Raji (cell line): Measurements from ENCODE around the gene KIAA0040.

Experiments
- POLR2A ChIP-seq: IDR thresholded peaks from 2 replicates; pipeline ENCODE4 v1.6.1; 2011; ENCODE audit warnings: low read depth, low read length, control low read depth; ENCODE audit not compliant: insufficient read depth

KIAA0040 gene

GRCh38 chr1:175192630-175193526, at the start of gene KIAA0040:
Gene KIAA0040 (minus strand): TSS chr1:175192776. CDS start chr1:175161013, 31,763 bp downstream.
- TF ChIP-seq POLR2A, result peak; percentile 84

- no peak for TF ChIP-seq POLR2A
Observed at GRCh38 chr1:175237389-175237788, 44.8 kb upstream of the KIAA0040 start.

- TF ChIP-seq POLR2A, result no peak
Observed at GRCh38 chr1:175234639-175235038, 42.1 kb upstream of the KIAA0040 start.

- TF ChIP-seq POLR2A, result no peak
Observed at GRCh38 chr1:175232335-175232734, 39.8 kb upstream of the KIAA0040 start.

GRCh38 chr1:175225805-175226129, 33.2 kb upstream of the KIAA0040 start:
- TF ChIP-seq POLR2A, result no peak

GRCh38 chr1:175222296-175222938, 29.8 kb upstream of the KIAA0040 start:
- TF ChIP-seq POLR2A, result no peak

- no peak for TF ChIP-seq POLR2A
Observed at GRCh38 chr1:175221557-175222175, 29.1 kb upstream of the KIAA0040 start.

GRCh38 chr1:175220853-175221556, 28.4 kb upstream of the KIAA0040 start:
- TF ChIP-seq POLR2A, result no peak

GRCh38 chr1:175219774-175220173, 27.2 kb upstream of the KIAA0040 start:
- no peak for TF ChIP-seq POLR2A

- TF ChIP-seq POLR2A, result no peak
Observed at GRCh38 chr1:175218786-175219434, 26.3 kb upstream of the KIAA0040 start.

GRCh38 chr1:175217721-175218531, 25.4 kb upstream of the KIAA0040 start:
- TF ChIP-seq POLR2A, result 0 out of 2 replicates have a peak, but pooled peaks have one; percentile 17

GRCh38 chr1:175216444-175216843, 23.9 kb upstream of the KIAA0040 start:
- no peak for TF ChIP-seq POLR2A

- no peak for TF ChIP-seq POLR2A
Observed at GRCh38 chr1:175211656-175212055, 19.1 kb upstream of the KIAA0040 start.

- no peak for TF ChIP-seq POLR2A
Observed at GRCh38 chr1:175210744-175211143, 18.2 kb upstream of the KIAA0040 start.
